Measurements from ENCODE around the gene NLGN1.

The NLGN1 gene

DNA sequence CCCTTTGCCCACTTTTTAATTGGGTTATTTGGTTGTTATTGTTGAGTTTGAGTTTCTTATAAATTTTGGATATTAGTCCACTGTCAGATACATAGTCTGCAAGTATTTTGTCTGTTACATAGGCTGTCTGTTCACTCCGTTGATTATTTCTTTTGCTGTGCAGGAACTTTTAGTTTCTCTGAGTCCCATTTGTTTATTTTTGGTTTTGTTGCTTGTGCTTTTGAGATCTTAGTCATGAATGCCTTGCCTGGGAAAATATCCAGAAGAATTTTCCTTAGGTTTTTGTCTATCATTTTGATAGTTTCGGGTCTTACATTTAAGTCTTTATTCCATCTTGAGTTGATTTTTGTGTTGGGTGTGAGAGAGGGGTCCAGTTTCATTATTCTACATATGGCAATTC, 254.5 kb downstream of the NLGN1 start:
- H3K4me3 ChIP-seq (ENCODE audit: low read depth, low read length), result no peak overlapping the region
- H3K9me3 ChIP-seq (ENCODE audit: control insufficient read depth, insufficient read depth, low read length), result no peaks in the 10 kb centered on the region
- no peaks in the 10 kb centered on the region for H3K4me1 ChIP-seq (ENCODE audit: control insufficient read depth, insufficient read depth, low read length)
- no peaks in the 10 kb centered on the region for H3K27me3 ChIP-seq (ENCODE audit: control insufficient read depth, insufficient read depth, low read length)
- H3K36me3 ChIP-seq (ENCODE audit: control insufficient read depth, insufficient read depth, low read length), result no peaks in the 10 kb centered on the region
- no peak overlapping the region for H3K9ac ChIP-seq (ENCODE audit: low read depth, low read length)

DNA sequence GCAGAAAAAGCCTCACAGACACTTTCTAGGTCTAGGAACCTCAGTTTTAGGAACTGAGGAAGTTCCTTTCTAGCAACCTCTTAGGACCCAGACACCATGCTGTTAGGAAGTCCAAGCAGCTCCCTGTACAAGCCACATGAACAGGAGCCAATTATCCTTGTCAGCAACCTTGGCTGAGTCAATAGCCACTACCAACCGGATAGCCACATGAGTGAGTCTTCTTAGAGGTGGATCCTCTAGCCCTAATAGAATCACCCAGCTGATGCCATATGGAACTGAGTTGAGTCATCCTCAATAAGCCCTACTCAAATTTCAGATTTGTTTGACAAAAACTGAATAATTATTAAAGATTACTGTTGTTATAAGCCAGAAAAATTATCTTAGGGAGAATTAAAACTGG, 256.2 kb downstream of the NLGN1 start:
- H3K36me3 ChIP-seq (ENCODE audit: control insufficient read depth, insufficient read depth, low read length), result no peaks in the 10 kb centered on the region
- H3K9ac ChIP-seq (ENCODE audit: low read depth, low read length), result no peak overlapping the region
- H3K4me1 ChIP-seq (ENCODE audit: control insufficient read depth, insufficient read depth, low read length), result no peaks in the 10 kb centered on the region
- H3K4me3 ChIP-seq (ENCODE audit: low read depth, low read length), result no peak overlapping the region
- H3K9me3 ChIP-seq (ENCODE audit: control insufficient read depth, insufficient read depth, low read length), result no peaks in the 10 kb centered on the region
- no peaks in the 10 kb centered on the region for H3K27me3 ChIP-seq (ENCODE audit: control insufficient read depth, insufficient read depth, low read length)

DNA sequence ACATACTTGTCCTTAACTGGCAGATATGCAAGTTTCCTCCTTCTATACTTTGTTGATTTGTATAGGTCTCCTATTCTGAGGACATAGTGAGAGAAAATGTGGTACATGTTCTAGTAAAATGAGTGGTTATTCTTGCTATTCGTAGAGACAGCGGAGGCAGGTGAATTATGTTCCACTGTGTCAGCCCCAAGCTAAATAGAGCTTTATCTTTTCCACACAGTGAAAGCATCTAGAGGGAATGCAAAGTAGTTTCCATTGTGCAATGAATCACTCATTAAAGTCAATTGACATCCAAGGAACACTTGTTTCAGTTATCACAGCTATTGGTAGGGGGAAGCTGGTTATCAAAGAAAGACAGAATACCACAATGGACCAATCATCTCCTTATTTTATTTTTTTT, 262.4 kb downstream of the NLGN1 start:
- Histone ChIP-seq H3K36me3 (ENCODE audit: control insufficient read depth, insufficient read depth, low read length) (no peaks in the 10 kb centered on the region), H3K27me3 (ENCODE audit: control insufficient read depth, insufficient read depth, low read length) (no peaks in the 10 kb centered on the region), H3K9me3 (ENCODE audit: control insufficient read depth, insufficient read depth, low read length) (no peaks in the 10 kb centered on the region), H3K4me3 (ENCODE audit: low read depth, low read length) (no peak overlapping the region), H3K4me1 (ENCODE audit: control insufficient read depth, insufficient read depth, low read length) (no peaks in the 10 kb centered on the region), H3K9ac (ENCODE audit: low read depth, low read length) (no peak overlapping the region)

GRCh38 chr3:173660645-173661299, 263.2 kb downstream of the NLGN1 start:
- H3K9ac ChIP-seq (ENCODE audit: low read depth, low read length), result no peak overlapping the region
- H3K4me3 ChIP-seq (ENCODE audit: low read depth, low read length), result no peak overlapping the region
- no peaks in the 10 kb centered on the region for H3K4me1 ChIP-seq (ENCODE audit: control insufficient read depth, insufficient read depth, low read length)
- no peaks in the 10 kb centered on the region for H3K36me3 ChIP-seq (ENCODE audit: control insufficient read depth, insufficient read depth, low read length)
- H3K27me3 ChIP-seq (ENCODE audit: control insufficient read depth, insufficient read depth, low read length), result no peaks in the 10 kb centered on the region
- no peaks in the 10 kb centered on the region for H3K9me3 ChIP-seq (ENCODE audit: control insufficient read depth, insufficient read depth, low read length)

- H3K4me1 ChIP-seq (ENCODE audit: control insufficient read depth, insufficient read depth, low read length), result no peaks in the 10 kb centered on the region
- H3K9ac ChIP-seq (ENCODE audit: low read depth, low read length), result no peak overlapping the region
- no peak overlapping the region for H3K4me3 ChIP-seq (ENCODE audit: low read depth, low read length)
- no peaks in the 10 kb centered on the region for H3K9me3 ChIP-seq (ENCODE audit: control insufficient read depth, insufficient read depth, low read length)
- no peaks in the 10 kb centered on the region for H3K36me3 ChIP-seq (ENCODE audit: control insufficient read depth, insufficient read depth, low read length)
- no peaks in the 10 kb centered on the region for H3K27me3 ChIP-seq (ENCODE audit: control insufficient read depth, insufficient read depth, low read length)
Observed at GRCh38 chr3:173663696-173664111, 266.2 kb downstream of the NLGN1 start.

GRCh38 chr3:173676094-173676493, 278.6 kb downstream of the NLGN1 start:
- H3K27me3 ChIP-seq (ENCODE audit: control insufficient read depth, insufficient read depth, low read length), result no peaks in the 10 kb centered on the region
- H3K9me3 ChIP-seq (ENCODE audit: control insufficient read depth, insufficient read depth, low read length), result no peaks in the 10 kb centered on the region
- peaks cover 2% of the 10 kb centered on the region for H3K4me1 ChIP-seq (ENCODE audit: control insufficient read depth, insufficient read depth, low read length)
- no peaks in the 10 kb centered on the region for H3K36me3 ChIP-seq (ENCODE audit: control insufficient read depth, insufficient read depth, low read length)
- H3K4me3 ChIP-seq (ENCODE audit: low read depth, low read length), result no peak overlapping the region
- no peak overlapping the region for H3K9ac ChIP-seq (ENCODE audit: low read depth, low read length)

DNA sequence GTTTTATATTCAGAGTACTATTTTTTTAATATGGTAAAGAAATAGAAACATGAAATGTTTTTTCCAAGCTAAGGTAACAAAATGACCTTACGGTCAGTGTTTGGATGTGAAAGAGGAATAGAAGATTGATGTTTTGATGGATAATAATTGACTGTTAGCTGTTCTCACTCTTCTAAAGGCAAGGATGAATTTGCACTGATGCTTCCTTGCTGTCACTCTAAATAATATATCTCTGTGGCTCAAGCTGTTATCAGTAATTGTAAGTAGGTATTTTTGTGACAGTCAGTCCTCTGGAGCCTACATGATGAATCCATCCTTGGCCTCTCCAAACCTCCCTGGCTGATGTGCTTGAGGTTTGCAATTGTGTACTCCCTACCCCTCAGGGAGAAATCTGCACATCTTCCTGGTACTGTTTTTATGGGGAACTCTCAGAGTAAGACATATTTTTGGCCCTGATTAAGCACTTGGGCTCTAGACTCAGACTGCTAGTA, 283.7 kb downstream of the NLGN1 start:
- no peak overlapping the region for H3K4me3 ChIP-seq (ENCODE audit: low read depth, low read length)
- no peaks in the 10 kb centered on the region for H3K27me3 ChIP-seq (ENCODE audit: control insufficient read depth, insufficient read depth, low read length)
- H3K4me1 ChIP-seq (ENCODE audit: control insufficient read depth, insufficient read depth, low read length), result peaks cover 10% of the 10 kb centered on the region
- no peak overlapping the region for H3K9ac ChIP-seq (ENCODE audit: low read depth, low read length)
- H3K36me3 ChIP-seq (ENCODE audit: control insufficient read depth, insufficient read depth, low read length), result no peaks in the 10 kb centered on the region
- no peaks in the 10 kb centered on the region for H3K9me3 ChIP-seq (ENCODE audit: control insufficient read depth, insufficient read depth, low read length)

- H3K9me3 ChIP-seq (ENCODE audit: control insufficient read depth, insufficient read depth, low read length), result no peaks in the 10 kb centered on the region
- no peak overlapping the region for H3K9ac ChIP-seq (ENCODE audit: low read depth, low read length)
- peaks cover 14% of the 10 kb centered on the region for H3K4me1 ChIP-seq (ENCODE audit: control insufficient read depth, insufficient read depth, low read length)
- no peaks in the 10 kb centered on the region for H3K27me3 ChIP-seq (ENCODE audit: control insufficient read depth, insufficient read depth, low read length)
- no peaks in the 10 kb centered on the region for H3K36me3 ChIP-seq (ENCODE audit: control insufficient read depth, insufficient read depth, low read length)
- no peak overlapping the region for H3K4me3 ChIP-seq (ENCODE audit: low read depth, low read length)
Observed at GRCh38 chr3:173685456-173685855, 287.9 kb downstream of the NLGN1 start.

- Histone ChIP-seq H3K36me3 (ENCODE audit: control insufficient read depth, insufficient read depth, low read length) (no peaks in the 10 kb centered on the region), H3K4me1 (ENCODE audit: control insufficient read depth, insufficient read depth, low read length) (peaks cover 11% of the 10 kb centered on the region), H3K9ac (ENCODE audit: low read depth, low read length) (no peak overlapping the region), H3K9me3 (ENCODE audit: control insufficient read depth, insufficient read depth, low read length) (no peaks in the 10 kb centered on the region), H3K4me3 (ENCODE audit: low read depth, low read length) (no peak overlapping the region), H3K27me3 (ENCODE audit: control insufficient read depth, insufficient read depth, low read length) (no peaks in the 10 kb centered on the region)
Observed at GRCh38 chr3:173688216-173688842, 290.8 kb downstream of the NLGN1 start.

DNA sequence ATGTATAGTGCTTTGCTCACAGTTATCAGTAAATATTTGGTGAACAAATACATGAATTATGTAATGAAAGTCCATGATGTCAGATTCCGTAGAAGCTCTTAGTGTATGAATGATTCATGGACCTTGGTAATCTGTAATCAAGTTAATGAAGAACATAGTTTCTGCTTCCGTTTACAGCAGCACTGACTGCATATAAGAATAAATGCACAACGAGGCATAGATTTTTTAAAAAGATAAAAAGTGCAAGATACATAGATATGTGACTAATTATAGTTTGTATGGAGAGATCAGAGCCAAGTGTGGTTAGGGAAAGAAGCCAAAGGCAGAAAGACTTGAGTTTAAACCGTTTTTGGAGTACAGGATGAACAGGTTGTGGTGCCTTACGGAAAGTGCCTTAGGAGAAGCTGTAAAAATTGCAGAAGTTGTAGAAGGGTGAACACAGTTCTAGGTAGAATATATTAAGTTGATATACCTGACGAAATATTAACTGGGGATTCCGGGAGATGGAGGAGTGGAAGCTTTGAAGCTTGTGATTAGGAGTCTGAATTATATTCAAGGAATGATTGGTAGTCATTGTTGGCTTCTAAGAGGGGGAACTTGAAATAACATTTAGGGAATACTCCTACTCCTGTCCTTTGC, 293.1 kb downstream of the NLGN1 start:
- H3K4me3 ChIP-seq (ENCODE audit: low read depth, low read length), result no peak overlapping the region
- H3K36me3 ChIP-seq (ENCODE audit: control insufficient read depth, insufficient read depth, low read length), result no peaks in the 10 kb centered on the region
- no peaks in the 10 kb centered on the region for H3K27me3 ChIP-seq (ENCODE audit: control insufficient read depth, insufficient read depth, low read length)
- H3K9ac ChIP-seq (ENCODE audit: low read depth, low read length), result no peak overlapping the region
- H3K9me3 ChIP-seq (ENCODE audit: control insufficient read depth, insufficient read depth, low read length), result no peaks in the 10 kb centered on the region
- peaks cover 4% of the 10 kb centered on the region for H3K4me1 ChIP-seq (ENCODE audit: control insufficient read depth, insufficient read depth, low read length)

GRCh38 chr3:173699353-173699752, 301.8 kb downstream of the NLGN1 start:
- Histone ChIP-seq H3K4me3 (ENCODE audit: low read depth, low read length) (no peak overlapping the region), H3K9me3 (ENCODE audit: control insufficient read depth, insufficient read depth, low read length) (no peaks in the 10 kb centered on the region), H3K4me1 (ENCODE audit: control insufficient read depth, insufficient read depth, low read length) (peaks cover 3% of the 10 kb centered on the region), H3K27me3 (ENCODE audit: control insufficient read depth, insufficient read depth, low read length) (no peaks in the 10 kb centered on the region), H3K9ac (ENCODE audit: low read depth, low read length) (no peak overlapping the region), H3K36me3 (ENCODE audit: control insufficient read depth, insufficient read depth, low read length) (no peaks in the 10 kb centered on the region)

GRCh38 chr3:173700336-173700735, 302.8 kb downstream of the NLGN1 start:
- H3K27me3 ChIP-seq (ENCODE audit: control insufficient read depth, insufficient read depth, low read length), result no peaks in the 10 kb centered on the region
- no peak overlapping the region for H3K4me3 ChIP-seq (ENCODE audit: low read depth, low read length)
- no peaks in the 10 kb centered on the region for H3K9me3 ChIP-seq (ENCODE audit: control insufficient read depth, insufficient read depth, low read length)
- H3K36me3 ChIP-seq (ENCODE audit: control insufficient read depth, insufficient read depth, low read length), result no peaks in the 10 kb centered on the region
- no peak overlapping the region for H3K9ac ChIP-seq (ENCODE audit: low read depth, low read length)
- peaks cover 3% of the 10 kb centered on the region for H3K4me1 ChIP-seq (ENCODE audit: control insufficient read depth, insufficient read depth, low read length)

All from iPS-15b (cell line).